Astrocyte of the spinal cord (primary cell): ENCODE results near the gene ARHGEF38.

Experiments
- DNase-seq: peaks from one replicate; pipeline ENCODE4 v3.0.0; 2011; ENCODE audit warnings: low read depth, low spot score
- H3K4me3 ChIP-seq: 2 replicates; pipeline ENCODE4 v1.5.1; 2011; ENCODE audit warnings: low read depth, mild to moderate bottlenecking, low read length, moderate library complexity
- in situ Hi-C: cut with HindIII; loops from 2 replicates; pipeline ENCODE4 v1.10.0; 2017; ENCODE audit warnings: low sequenced_read_pairs
- TF ChIP-seq, protein P1 (sequence below): IDR thresholded peaks from 2 replicates; pipeline ENCODE4 v1.5.1; 2012; ENCODE audit warnings: low read depth, mild to moderate bottlenecking, low read length, inconsistent platforms

Gene ARHGEF38

GRCh38 chr4:105599482-105599881, 47.1 kb downstream of the ARHGEF38 start:
- in situ Hi-C loops = no loop called here
- DNase-seq = no peak
- no peak overlapping the region for H3K4me3 ChIP-seq
- TF ChIP-seq, protein P1, sequence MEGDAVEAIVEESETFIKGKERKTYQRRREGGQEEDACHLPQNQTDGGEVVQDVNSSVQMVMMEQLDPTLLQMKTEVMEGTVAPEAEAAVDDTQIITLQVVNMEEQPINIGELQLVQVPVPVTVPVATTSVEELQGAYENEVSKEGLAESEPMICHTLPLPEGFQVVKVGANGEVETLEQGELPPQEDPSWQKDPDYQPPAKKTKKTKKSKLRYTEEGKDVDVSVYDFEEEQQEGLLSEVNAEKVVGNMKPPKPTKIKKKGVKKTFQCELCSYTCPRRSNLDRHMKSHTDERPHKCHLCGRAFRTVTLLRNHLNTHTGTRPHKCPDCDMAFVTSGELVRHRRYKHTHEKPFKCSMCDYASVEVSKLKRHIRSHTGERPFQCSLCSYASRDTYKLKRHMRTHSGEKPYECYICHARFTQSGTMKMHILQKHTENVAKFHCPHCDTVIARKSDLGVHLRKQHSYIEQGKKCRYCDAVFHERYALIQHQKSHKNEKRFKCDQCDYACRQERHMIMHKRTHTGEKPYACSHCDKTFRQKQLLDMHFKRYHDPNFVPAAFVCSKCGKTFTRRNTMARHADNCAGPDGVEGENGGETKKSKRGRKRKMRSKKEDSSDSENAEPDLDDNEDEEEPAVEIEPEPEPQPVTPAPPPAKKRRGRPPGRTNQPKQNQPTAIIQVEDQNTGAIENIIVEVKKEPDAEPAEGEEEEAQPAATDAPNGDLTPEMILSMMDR = no peak

DNA sequence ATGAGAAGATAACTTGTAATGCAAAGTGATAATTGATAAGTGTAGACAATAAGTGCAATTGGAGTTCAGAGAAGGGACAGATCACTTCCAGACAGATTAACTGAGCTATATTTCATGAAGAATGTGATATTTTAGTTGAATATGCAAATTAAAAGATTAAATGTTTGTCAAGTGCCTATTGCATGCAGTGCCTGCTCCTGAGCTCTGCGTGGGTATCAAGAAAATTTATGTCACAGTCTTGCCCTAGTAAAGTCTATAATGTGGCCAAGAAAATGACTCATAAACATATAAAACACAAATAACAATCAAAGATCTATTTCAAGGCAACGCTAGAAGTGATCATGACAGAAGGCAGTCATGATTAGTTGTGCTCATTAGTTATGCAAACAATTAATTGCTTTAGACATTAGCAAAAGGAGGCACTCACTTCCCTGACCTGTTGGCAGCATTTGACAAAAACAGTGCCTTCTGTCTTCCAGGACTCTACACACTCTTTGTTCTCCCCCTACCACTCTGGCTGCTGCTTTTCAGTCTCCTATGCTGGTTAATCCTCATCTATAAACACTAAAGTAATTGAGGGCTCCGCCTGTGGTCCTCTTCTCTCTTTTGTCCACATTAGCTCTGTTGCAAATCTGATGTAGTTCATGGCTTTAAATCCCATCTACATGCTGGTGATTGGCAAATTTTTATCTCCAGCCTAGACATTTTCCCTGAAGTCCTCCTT, 47.7 kb downstream of the ARHGEF38 start:
- in situ Hi-C loops = no loop called here
- no peak for DNase-seq
- TF ChIP-seq, protein P1 = no peak
- H3K4me3 ChIP-seq = no peak overlapping the region

DNA sequence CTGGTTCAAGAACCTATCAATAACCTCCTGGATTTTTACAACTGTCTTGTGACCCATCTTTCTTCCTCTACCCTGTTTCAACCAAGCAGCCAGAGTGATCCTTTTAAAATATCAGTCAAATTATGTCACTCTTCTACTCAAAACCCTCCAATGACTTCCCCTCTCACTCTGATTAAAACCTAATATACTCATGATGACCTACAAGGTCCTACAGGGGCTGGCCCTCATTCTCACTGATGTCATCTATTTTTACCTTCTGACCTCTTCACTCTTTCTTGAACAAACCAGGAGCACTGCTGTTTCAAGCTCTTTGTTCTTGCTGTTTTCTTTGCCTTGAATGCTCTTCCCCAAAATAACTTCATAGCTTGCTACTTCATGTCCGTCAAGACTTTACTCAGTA, 48.5 kb downstream of the ARHGEF38 start:
- in situ Hi-C loops = no loop called here
- DNase-seq = no peak
- TF ChIP-seq, protein P1 = no peak
- H3K4me3 ChIP-seq = no peak overlapping the region

GRCh38 chr4:105601406-105601805, 49.0 kb downstream of the ARHGEF38 start:
- in situ Hi-C loops = no loop called here
- no peak for DNase-seq
- TF ChIP-seq, protein P1 = no peak
- H3K4me3 ChIP-seq = no peak overlapping the region

DNA sequence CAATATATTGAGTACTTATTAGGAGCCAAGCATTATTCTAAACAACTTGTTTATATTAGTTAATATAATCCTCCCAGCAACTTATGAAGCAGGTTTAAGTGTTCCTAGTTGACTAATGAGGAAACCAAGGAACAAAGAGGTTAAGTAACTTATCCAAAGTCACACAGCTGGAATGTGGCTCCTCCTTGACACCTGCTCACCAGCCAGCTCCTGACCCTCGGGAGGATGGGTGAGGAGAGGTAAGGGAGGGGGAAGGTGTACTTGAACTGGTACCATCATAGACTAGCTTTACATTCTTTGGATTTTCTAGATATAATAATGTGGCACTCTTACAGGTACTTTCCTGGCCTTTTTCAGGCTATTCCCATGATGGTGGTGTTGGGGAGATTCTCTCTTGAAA, 50.7 kb downstream of the ARHGEF38 start:
- in situ Hi-C loops = no loop called here
- no peak for DNase-seq
- TF ChIP-seq, protein P1 = no peak
- H3K4me3 ChIP-seq = no peak overlapping the region

GRCh38 chr4:105605493-105605892, 53.1 kb downstream of the ARHGEF38 start:
- peak; percentile 67 for DNase-seq
- no peak overlapping the region for H3K4me3 ChIP-seq
- TF ChIP-seq, protein P1 = no peak
- in situ Hi-C loops = no loop called here
